Skeletal muscle tissue (tissue), 4 donors: Measurements from ENCODE around the gene OSBPL3. TPM values are rescaled to one million over a fixed set of nuclear protein-coding genes. Genes with fewer than 3 reads are reported as not detected.
A peak's percentile ranks its signal among the peaks of the same experiment; 100 is the strongest.

Experiments used
- H3K27ac ChIP-seq: one replicate; pipeline ENCODE4 v1.7.0; 2013; ENCODE audit warnings: mild to moderate bottlenecking, low read depth, low read length, inconsistent platforms
- H3K27me3 ChIP-seq, 3 donors: one replicate each; pipeline ENCODE4 v1.7.0; 2013; ENCODE audit warnings: low read length in 3 of 3; ENCODE audit not compliant: control insufficient read depth in 3 of 3, insufficient read depth in 3 of 3
- H3K36me3 ChIP-seq, 3 donors: one replicate each; pipeline ENCODE4 v1.7.0; 2013; ENCODE audit warnings: low read length in 3 of 3; ENCODE audit not compliant: control insufficient read depth in 3 of 3, insufficient read depth in 3 of 3
- H3K4me1 ChIP-seq, 3 donors: one replicate each; pipeline ENCODE4 v1.7.0; 2013; ENCODE audit warnings: low read length in 3 of 3, mild to moderate bottlenecking in 3 of 3; ENCODE audit not compliant: control insufficient read depth in 3 of 3, insufficient read depth in 3 of 3
- H3K4me3 ChIP-seq, 3 donors: one replicate each; pipeline ENCODE4 v1.7.0; 2013; ENCODE audit warnings: low read length in 3 of 3
- H3K9ac ChIP-seq, 3 donors: one replicate each; pipeline ENCODE4 v1.7.0; 2013; ENCODE audit warnings: low read length in 3 of 3, mild to moderate bottlenecking in 3 of 3, moderate library complexity in 2 of 3, low read depth in 1 of 3
- H3K9me3 ChIP-seq, 3 donors: one replicate each; pipeline ENCODE4 v1.7.0; 2013; ENCODE audit warnings: low read length in 3 of 3; ENCODE audit not compliant: control insufficient read depth in 3 of 3
- total RNA-seq: library from RNA; depleted of rRNA; stranded (reverse); fragments of >200 nt; gene quantifications from one replicate; pipeline ENCODE4 v1.2.3, GENCODE V29; 2014
- donor health status: Osteomylitis.

Gene OSBPL3
- total RNA-seq, 1 donor from 2014 or later: 2.6 TPM

DNA sequence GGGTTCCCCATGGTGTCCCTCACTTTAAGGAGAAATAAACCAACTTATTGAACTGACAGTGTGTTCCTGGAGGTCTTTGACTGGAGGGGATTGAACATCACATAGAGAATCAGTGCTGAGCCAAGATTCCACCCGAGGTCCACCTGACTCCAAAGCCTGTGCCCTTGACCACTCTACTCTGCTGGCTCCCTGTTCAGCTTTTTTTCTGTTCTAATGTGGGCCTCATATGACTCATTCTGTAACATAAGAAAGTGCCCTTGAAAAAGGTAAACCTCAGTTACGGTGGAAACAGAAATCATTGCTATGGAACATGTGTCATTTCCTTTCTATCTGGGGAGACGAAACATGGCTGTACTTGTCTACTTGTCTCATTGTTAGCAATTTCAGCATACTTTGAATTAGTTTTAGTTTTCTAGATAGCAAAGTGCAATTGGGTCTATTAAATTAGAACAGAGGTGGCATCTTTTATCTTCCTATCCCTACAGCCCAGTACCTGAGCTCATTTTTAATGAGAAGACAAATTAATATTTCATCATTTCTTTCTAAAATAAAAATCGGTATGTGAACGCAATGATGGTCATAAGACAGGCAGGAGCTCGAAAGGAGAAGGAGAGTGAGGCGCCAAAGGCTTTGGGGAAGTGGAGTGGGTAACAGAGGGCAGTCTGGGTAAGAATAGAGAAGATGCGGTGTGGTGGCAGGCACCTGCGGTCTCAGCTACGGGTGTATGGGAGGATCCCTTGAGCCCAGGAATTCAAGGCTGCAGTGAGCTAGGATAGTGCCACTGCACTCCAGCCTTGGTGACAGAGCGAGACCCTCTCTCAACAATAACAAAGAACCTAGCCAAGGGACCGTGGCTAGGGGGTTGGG is 224.2 kb downstream of the OSBPL3 start:
- Histone ChIP-seq H3K4me1 (peaks cover 10 to 26% (median 13%) of the 10 kb centered on the region in 3 donors), H3K27me3 (peaks cover 0 to 3% (median 0%) of the 10 kb centered on the region in 3 donors), H3K9me3 (no peaks in the 10 kb centered on the region), H3K36me3 (no peaks in the 10 kb centered on the region), H3K9ac (peak overlapping the region in 1 of 3 donors; percentile 90), H3K4me3 (peak overlapping the region; percentile 71 to 78 (median 72)), H3K27ac (peak overlapping the region; percentile 87)

DNA sequence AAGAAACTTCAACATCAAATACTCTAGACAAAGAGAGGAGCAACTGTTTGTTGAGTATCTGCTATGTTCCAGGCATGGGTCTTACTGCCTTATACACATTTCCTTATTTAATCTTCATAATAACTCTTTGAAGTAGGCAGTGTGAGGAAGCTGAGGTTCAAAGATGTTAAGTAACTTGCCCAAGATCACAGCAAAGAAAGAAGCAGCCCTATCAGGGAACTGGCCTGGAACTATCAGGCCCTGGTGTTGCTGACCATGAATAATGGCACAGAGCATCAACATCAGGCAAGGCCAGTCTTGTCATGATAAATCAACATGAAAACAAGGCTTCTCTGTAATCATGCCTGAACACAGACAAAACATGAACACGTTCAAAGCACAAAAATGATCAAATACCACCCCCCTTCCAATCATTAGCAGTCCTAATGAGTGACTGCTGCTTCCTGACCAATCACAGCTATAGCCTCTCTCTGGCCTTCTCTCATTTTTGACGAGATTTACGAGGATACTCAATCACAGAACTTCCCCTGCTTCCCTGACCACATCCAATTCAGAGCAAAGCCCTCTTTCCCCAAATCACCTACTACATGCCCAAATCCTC is 225.0 kb downstream of the OSBPL3 start:
- peaks cover 0 to 3% (median 0%) of the 10 kb centered on the region in 3 donors for H3K27me3 ChIP-seq
- H3K4me3 ChIP-seq: no peak overlapping the region
- H3K4me1 ChIP-seq: peaks cover 10 to 26% (median 13%) of the 10 kb centered on the region in 3 donors
- H3K27ac ChIP-seq: peak overlapping the region; percentile 87
- H3K9me3 ChIP-seq: no peaks in the 10 kb centered on the region
- no peaks in the 10 kb centered on the region for H3K36me3 ChIP-seq
- H3K9ac ChIP-seq: no peak overlapping the region

DNA sequence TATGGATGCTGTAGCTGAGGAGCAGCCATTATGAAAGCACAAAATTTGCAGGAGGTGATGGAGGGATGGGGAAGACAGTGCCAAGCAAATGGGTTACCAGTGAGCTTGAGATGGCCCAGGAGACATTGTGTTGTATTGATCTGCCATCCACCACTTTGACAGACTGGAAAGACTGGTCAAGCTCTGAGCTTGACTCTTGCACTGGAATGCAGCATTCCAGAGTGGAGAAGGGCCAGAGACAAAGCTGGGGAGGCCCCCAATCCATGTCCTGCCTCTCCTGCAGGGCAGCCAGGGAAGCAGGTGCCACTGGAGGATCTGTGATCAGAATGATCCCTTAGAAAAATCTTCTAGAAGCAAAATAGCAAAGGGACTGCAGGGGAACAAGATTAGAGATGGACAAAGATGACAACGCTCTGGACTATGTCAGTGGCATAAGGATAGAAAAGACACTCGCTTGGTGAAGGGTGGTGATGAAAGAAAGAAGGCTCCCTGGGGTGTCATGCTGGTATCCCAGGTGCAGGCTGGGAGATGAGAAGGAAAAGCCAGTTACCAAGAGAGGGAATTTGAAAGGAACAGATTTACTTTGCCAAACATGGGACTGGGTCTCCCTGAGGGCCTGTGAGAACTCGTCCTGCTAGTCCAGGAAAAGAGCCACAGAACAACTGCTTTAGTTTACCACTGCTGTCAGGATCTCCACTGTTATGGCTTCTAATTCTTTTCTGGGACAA is 227.7 kb downstream of the OSBPL3 start:
- no peak overlapping the region for H3K4me3 ChIP-seq
- H3K27me3 ChIP-seq: no peaks in the 10 kb centered on the region
- no peak overlapping the region for H3K9ac ChIP-seq
- H3K9me3 ChIP-seq: no peaks in the 10 kb centered on the region
- H3K36me3 ChIP-seq: no peaks in the 10 kb centered on the region
- no peak overlapping the region for H3K27ac ChIP-seq
- H3K4me1 ChIP-seq: peaks cover 5 to 17% (median 9%) of the 10 kb centered on the region in 3 donors

DNA sequence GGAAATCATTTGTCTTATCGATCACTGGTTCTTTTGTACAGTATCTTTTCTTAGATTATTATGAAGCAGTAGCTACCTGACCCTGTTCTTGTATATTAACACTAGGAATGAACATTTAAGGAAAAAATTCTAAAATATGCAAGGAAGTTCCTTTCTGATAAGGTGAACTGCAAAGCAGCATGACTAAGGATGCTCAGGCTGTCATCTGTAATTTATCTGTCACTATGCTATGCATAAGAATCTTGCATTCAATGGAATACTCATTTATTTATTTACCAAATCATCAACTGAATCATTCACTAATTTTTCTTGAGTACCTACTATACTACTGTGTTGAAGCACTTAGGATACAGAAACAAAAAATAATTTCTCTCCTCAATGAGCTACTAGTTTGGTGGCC is 228.5 kb downstream of the OSBPL3 start:
- Histone ChIP-seq H3K4me3 (no peak overlapping the region), H3K36me3 (no peaks in the 10 kb centered on the region), H3K27me3 (no peaks in the 10 kb centered on the region), H3K9ac (no peak overlapping the region), H3K9me3 (no peaks in the 10 kb centered on the region), H3K27ac (no peak overlapping the region), H3K4me1 (peaks cover 3 to 13% (median 8%) of the 10 kb centered on the region in 3 donors)

DNA sequence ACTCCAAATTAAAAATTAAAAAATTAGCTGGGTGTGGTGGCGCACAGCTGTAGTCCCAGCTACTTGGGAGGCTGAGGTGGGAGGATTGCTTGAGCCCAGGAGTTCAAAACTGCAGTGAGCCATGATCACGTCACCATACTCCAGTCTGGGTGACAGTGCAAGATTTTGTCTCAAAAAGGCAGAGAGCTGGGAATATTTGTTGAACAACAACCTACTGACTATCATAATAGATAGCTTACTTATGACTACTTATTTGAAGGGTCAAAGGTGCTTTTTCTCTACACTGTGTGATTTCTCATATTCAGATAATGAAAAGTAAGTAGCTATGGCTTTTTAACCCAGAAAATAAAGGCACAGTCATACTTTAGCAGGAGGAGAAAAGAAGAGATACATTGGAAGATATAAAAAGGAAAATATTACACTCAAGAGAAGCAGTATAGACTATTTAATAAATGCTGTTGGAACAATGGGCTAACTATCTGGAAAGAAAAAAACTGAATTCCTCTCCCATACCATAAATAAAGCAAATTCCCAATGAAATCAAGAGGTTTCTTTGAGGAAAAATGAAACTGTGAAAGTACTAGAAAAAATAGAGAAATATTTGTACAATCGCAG is 229.4 kb downstream of the OSBPL3 start:
- Histone ChIP-seq H3K9me3 (no peaks in the 10 kb centered on the region), H3K4me1 (peaks cover 0 to 7% (median 2%) of the 10 kb centered on the region in 3 donors), H3K27ac (no peak overlapping the region), H3K9ac (no peak overlapping the region), H3K4me3 (no peak overlapping the region), H3K27me3 (no peaks in the 10 kb centered on the region), H3K36me3 (no peaks in the 10 kb centered on the region)

DNA sequence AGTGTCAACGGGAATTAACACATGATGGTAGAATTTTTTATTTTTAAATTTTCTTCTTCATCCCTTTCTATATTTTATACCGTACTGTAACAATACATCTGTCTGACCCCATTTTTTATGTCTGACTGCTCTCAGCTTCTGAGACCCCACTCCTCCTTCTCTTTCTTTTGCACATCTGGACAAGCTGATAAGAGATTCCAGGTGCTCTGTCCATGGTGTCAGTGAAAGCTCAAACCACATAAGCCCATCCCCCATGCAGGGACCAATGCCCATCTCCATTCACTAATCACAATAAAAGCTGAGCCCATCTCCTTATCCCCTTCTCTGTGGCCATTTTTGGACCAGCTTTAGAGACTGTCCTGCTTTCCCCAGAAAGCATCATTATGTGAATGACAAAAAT is 231.5 kb downstream of the OSBPL3 start:
- no peaks in the 10 kb centered on the region for H3K36me3 ChIP-seq

More for the DNA sequence above, 231.5 kb downstream of the OSBPL3 start:
- H3K27ac ChIP-seq: no peak overlapping the region
- no peaks in the 10 kb centered on the region for H3K9me3 ChIP-seq
- no peak overlapping the region for H3K4me3 ChIP-seq
- peaks cover 0 to 2% (median 0%) of the 10 kb centered on the region in 3 donors for H3K4me1 ChIP-seq
- no peak overlapping the region for H3K9ac ChIP-seq
- no peaks in the 10 kb centered on the region for H3K27me3 ChIP-seq

Other genes starting within 250 kb of the OSBPL3 start
- gene GSDME, start 222.7 kb downstream of the OSBPL3 start, total RNA-seq: 11.0 TPM
- gene CYCS, start 145.1 kb upstream of the OSBPL3 start, total RNA-seq: 39.1 TPM
- not detected for gene NPVF, start 248.3 kb upstream of the OSBPL3 start, total RNA-seq